ENCODE data around the gene ATXN1.

The ATXN1 gene

GRCh38 chr6:16761471-16762267 lies 409 bp upstream of the ATXN1 start:
- peak; percentile 70 for DNase-seq

- DNase-seq: peak; percentile 39
Observed at GRCh38 chr6:16759646-16760515, 1.4 kb downstream of the ATXN1 start.

GRCh38 chr6:16759181-16759645 lies 2.0 kb downstream of the ATXN1 start:
- no peak for DNase-seq

- DNase-seq: peak; percentile 13
Observed at GRCh38 chr6:16758163-16758975, 2.9 kb downstream of the ATXN1 start.

- no peak for DNase-seq
Observed at GRCh38 chr6:16757332-16757731, 3.9 kb downstream of the ATXN1 start.

GRCh38 chr6:16756660-16757255 lies 4.5 kb downstream of the ATXN1 start:
- DNase-seq: no peak

- no peak for DNase-seq
Observed at GRCh38 chr6:16755544-16755943, 5.7 kb downstream of the ATXN1 start.

- DNase-seq: no peak
Observed at GRCh38 chr6:16754876-16755275, 6.4 kb downstream of the ATXN1 start.

GRCh38 chr6:16754274-16754673 lies 7.0 kb downstream of the ATXN1 start:
- no peak for DNase-seq

GRCh38 chr6:16753341-16753740 lies 7.9 kb downstream of the ATXN1 start:
- DNase-seq: no peak

GRCh38 chr6:16752206-16752866 lies 8.9 kb downstream of the ATXN1 start:
- DNase-seq: no peak

- DNase-seq: no peak
Observed at GRCh38 chr6:16751251-16751946, 9.9 kb downstream of the ATXN1 start.

GRCh38 chr6:16750566-16750965 lies 10.7 kb downstream of the ATXN1 start:
- DNase-seq: no peak

- no peak for DNase-seq
Observed at GRCh38 chr6:16749516-16750485, 11.5 kb downstream of the ATXN1 start.

- no peak for DNase-seq
Observed at GRCh38 chr6:16748025-16748319, 13.3 kb downstream of the ATXN1 start.

GRCh38 chr6:16747232-16748024 lies 13.8 kb downstream of the ATXN1 start:
- DNase-seq: peak; percentile 19

- no peak for DNase-seq
Observed at GRCh38 chr6:16746812-16747211, 14.4 kb downstream of the ATXN1 start.

- no peak for DNase-seq
Observed at GRCh38 chr6:16746401-16746800, 14.9 kb downstream of the ATXN1 start.

GRCh38 chr6:16743664-16744210 lies 17.5 kb downstream of the ATXN1 start:
- DNase-seq: no peak

Data from DMS 273 treated with DMSO at 0.1 percent for 48 hours (cell line).